ENCODE data around the gene GFRA1.

GFRA1 gene

GRCh38 chr10:116306847-116307246, 33.8 kb upstream of the GFRA1 start:
- DNase-seq (ENCODE audit: low read depth): no peak
- TF ChIP-seq CTCF (IDR thresholded peaks at IDR 0.05; ENCODE audit: insufficient read depth, low read depth, low read length, missing control alignments): no peak
- H3K4me3 ChIP-seq (ENCODE audit: low read depth, low read length): no peak overlapping the region

- TF ChIP-seq CTCF (IDR thresholded peaks at IDR 0.05; ENCODE audit: insufficient read depth, low read depth, low read length, missing control alignments): no peak
- no peak overlapping the region for H3K4me3 ChIP-seq (ENCODE audit: low read depth, low read length)
- no peak for DNase-seq (ENCODE audit: low read depth)
Observed at GRCh38 chr10:116304923-116305322, 31.9 kb upstream of the GFRA1 start.

- no peak for DNase-seq (ENCODE audit: low read depth)
- H3K4me3 ChIP-seq (ENCODE audit: low read depth, low read length): no peak overlapping the region
- TF ChIP-seq CTCF (IDR thresholded peaks at IDR 0.05; ENCODE audit: insufficient read depth, low read depth, low read length, missing control alignments): no peak
Observed at GRCh38 chr10:116300542-116300941, 27.5 kb upstream of the GFRA1 start.

- H3K4me3 ChIP-seq (ENCODE audit: low read depth, low read length): no peak overlapping the region
- no peak for TF ChIP-seq CTCF (IDR thresholded peaks at IDR 0.05; ENCODE audit: insufficient read depth, low read depth, low read length, missing control alignments)
- DNase-seq (ENCODE audit: low read depth): no peak
Observed at GRCh38 chr10:116298586-116298985, 25.6 kb upstream of the GFRA1 start.

GRCh38 chr10:116296291-116296721, 23.3 kb upstream of the GFRA1 start:
- no peak overlapping the region for H3K4me3 ChIP-seq (ENCODE audit: low read depth, low read length)
- DNase-seq (ENCODE audit: low read depth): no peak
- TF ChIP-seq CTCF (IDR thresholded peaks at IDR 0.05; ENCODE audit: insufficient read depth, low read depth, low read length, missing control alignments): no peak

GRCh38 chr10:116292493-116292892, 19.5 kb upstream of the GFRA1 start:
- TF ChIP-seq CTCF (IDR thresholded peaks at IDR 0.05; ENCODE audit: insufficient read depth, low read depth, low read length, missing control alignments): no peak
- DNase-seq (ENCODE audit: low read depth): no peak
- H3K4me3 ChIP-seq (ENCODE audit: low read depth, low read length): no peak overlapping the region

GRCh38 chr10:116289652-116290051, 16.6 kb upstream of the GFRA1 start:
- TF ChIP-seq CTCF (IDR thresholded peaks at IDR 0.05; ENCODE audit: insufficient read depth, low read depth, low read length, missing control alignments): no peak
- no peak for DNase-seq (ENCODE audit: low read depth)
- no peak overlapping the region for H3K4me3 ChIP-seq (ENCODE audit: low read depth, low read length)
